RPMI7951 (cell line): ENCODE data around the gene EXOC4. TPM values are rescaled to one million over a fixed set of nuclear protein-coding genes. Genes with fewer than 3 reads are reported as not detected.

Experiments used
- DNase-seq: peaks from one replicate; pipeline ENCODE4 v3.0.0-alpha.2; 2012; ENCODE audit warnings: low read depth
- total RNA-seq: library from RNA; depleted of rRNA; stranded (reverse); fragments of >200 nt; shearing (Covaris generic); gene quantifications from 2 replicates; pipeline ENCODE4 v1.2.3, GENCODE V29; 2014

Gene EXOC4
- total RNA-seq, 1 experiment from 2014 or later: 85.2 TPM

DNA sequence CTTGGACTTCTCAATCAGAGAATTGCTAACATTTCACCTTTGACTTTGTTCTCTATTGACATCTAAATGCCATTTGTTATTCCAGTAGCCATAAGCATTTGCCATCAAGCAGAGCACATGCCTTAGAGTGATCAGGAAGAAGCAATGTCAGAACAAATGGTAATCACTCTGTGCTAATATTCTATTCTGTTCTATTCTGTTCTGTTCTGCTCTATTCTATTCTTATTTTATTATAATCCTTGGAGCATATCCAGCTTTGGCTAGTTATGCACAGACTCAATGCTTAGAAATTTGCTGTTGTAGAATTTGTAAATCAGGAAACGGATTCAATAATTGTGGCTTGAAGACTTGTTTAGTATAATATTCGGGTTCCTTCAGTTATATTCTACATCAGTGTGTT is 175.4 kb downstream of the EXOC4 start:
- no peak for DNase-seq

DNA sequence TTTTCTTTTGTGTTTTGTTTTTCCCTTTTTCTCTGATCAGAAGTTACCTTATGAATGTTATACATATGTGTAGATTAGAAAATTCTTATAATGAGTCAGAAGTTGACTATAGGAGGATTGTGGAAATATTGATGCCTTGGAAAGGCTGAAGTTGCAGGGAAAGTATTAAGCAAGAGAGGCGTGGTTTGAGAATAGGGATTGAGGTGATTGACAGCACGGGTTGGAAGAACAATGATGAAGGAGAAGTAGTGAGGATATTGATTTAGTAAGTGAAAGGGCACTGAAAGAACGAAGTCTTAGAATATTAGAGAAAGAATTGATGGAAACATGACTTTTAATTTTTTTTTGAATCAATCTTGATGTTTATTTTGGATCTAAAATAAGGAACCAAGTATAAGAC is 176.0 kb downstream of the EXOC4 start:
- DNase-seq: no peak

GRCh38 chr7:133429371-133429770 is 176.5 kb downstream of the EXOC4 start:
- DNase-seq: no peak

DNA sequence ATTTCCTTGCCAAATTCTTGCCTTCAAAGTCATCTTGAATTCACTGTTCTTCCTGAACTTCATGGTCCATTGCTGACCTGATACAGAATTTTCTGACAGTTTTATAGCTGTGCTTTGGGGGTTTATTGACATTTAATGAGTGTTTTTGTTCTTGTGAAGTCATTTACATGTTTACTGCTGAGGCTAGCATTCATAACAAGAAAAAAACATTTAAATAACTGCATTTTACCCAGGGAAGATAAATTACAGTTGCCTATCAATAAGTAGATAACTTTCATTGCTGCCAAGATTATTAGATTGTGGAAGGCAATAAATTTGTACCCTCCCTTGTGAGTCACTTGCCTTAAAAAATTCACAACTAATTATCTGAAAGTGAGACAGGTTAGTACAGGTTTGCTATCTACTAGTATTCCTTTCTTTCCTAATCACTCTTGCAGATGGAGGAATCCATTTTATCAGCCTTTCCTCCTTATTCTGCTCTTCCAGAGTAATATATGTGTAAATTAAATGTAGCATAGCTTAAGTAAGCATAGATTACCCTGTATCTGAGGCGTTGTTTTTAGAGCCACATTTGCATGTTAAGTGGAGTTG is 178.4 kb downstream of the EXOC4 start:
- no peak for DNase-seq

- no peak for DNase-seq
Observed at GRCh38 chr7:133433165-133433812, 180.4 kb downstream of the EXOC4 start.

- peak; percentile 16 for DNase-seq
Observed at GRCh38 chr7:133434246-133434865, 181.5 kb downstream of the EXOC4 start.

DNA sequence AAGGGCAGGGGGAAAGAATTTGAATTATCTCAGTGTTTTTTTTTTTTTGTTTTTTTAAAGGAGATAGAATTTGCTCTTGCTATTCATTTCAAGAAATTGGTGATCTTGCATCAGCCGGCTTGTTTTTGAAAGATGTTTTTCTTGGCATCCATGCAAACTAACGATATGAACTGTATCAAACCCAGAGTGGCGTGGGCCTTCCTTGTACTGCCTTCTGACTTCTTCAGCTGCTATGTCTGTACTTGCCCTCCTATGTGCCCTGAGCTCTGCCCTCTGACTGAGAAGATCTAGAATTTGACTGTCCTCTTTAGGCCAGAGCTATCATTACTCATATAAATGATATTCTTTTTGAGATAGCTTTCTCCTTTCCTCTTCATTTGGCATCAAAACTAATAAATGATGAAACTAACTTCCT is 183.1 kb downstream of the EXOC4 start:
- no peak for DNase-seq

- DNase-seq: no peak
Observed at GRCh38 chr7:133437544-133437943, 184.7 kb downstream of the EXOC4 start.

DNA sequence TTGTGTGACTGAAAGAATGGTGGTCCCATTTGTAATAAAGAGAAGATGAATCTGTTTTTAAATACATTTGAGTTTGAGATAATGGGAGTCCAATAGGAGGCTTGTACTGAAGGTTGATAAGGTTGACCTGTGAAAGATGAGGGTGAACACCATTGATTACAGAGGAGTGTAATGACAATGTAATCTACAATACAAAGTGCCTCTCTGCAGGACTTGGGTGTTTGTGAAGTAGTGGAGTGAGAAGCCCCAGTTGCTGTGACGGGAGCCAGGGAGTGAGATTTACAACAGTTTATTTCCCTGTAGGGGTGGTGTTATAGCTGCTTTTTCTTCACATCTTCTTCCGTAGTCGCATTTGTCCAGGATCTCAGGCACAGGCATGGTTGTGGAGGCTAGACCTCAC is 189.9 kb downstream of the EXOC4 start:
- no peak for DNase-seq

DNA sequence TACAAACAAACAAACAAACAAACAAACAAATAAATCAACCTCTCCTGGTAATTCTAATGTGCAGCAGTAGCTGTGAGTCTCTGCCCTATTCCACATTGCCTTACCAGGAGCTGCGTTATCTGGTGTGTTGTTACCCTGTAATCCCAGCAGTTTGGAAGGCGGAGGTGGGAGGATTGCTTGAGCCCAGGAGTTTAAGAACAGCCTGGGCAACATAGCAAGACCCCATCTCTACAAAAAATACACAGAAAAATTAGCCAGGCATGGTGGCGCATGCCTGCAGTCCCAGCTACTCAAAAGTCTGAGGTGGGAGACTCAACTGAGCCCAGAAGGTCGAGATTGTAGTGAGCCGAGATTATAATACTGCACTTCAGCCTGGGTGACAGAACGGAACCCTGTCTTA is 192.7 kb downstream of the EXOC4 start:
- no peak for DNase-seq

DNA sequence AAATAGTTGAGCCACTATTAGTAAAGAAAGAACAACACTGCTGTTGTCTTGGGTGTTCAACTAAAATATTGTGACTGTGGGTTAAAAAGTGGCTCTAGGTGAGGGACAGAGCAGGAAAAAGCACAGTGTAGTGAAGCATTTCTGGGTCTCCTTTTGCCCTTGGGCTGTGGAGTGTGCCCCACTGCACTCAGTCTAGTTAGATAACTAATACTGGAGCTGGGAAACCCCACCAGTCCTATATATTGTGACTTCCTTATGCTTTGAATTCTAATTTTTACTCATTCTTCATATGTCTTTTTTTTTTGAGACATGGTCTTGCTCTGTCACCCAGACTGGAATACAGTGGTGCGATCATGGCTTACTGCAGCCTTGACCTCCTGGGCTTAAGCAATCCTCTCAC is 195.1 kb downstream of the EXOC4 start:
- no peak for DNase-seq

DNA sequence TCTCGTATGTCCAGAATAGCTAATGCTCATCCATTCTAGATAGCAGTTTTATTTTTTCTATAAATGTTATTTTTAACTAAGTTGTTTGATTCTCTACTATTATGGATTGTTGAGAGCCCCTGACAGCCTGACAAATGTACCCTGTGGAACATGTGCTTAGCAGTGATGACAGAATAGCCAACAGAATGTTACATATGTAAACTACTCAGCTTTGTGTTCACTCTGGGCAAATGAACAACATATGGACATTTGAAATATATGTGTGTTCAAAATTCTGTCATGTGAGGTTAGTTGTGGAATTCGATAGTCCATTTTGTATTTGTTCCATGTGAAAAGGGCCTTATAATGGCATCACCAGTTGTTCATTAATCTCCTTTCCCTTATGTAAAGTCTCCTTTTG is 199.7 kb downstream of the EXOC4 start:
- DNase-seq: no peak

GRCh38 chr7:133458688-133459087 is 205.8 kb downstream of the EXOC4 start:
- DNase-seq: no peak

- DNase-seq: no peak
Observed at GRCh38 chr7:133461421-133461820, 208.5 kb downstream of the EXOC4 start.

DNA sequence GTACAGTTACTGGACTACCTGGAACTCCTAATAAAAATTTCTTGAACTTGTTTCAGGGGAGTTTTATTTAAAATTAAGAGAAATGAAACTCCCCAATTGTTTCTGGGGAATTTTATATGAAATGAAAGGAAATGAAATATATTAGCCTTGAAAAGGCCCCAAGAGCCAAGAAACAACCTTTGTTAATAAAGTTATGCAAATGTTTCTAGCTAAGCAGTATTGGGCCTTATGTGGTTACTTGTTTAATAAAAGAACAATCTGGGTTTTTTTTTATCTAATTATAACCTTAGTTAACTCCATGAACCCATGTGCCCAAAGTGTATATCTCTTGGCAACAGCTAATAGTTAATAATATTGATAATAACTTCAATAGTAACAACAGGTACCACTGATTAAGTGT is 222.8 kb downstream of the EXOC4 start:
- DNase-seq: no peak

DNA sequence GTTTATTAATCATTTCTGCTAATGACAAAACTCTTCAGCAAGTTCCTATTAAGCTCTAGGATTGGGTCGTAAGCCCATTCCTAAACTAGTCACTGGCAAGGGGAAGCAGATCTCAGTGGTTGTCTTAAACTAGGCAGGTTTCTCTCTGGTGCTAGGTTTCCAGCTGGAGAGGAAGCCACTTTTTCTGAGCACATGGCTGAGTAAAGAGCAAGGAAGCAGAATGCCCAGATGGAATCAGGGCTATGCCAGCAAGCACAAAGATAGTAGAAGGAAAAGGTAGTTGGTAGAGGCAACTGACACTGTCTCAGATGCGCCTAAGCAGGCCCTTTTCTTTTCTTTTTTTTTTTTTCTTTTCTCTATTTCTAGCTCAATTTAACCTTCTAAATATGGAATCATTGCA is 224.9 kb downstream of the EXOC4 start:
- no peak for DNase-seq

DNA sequence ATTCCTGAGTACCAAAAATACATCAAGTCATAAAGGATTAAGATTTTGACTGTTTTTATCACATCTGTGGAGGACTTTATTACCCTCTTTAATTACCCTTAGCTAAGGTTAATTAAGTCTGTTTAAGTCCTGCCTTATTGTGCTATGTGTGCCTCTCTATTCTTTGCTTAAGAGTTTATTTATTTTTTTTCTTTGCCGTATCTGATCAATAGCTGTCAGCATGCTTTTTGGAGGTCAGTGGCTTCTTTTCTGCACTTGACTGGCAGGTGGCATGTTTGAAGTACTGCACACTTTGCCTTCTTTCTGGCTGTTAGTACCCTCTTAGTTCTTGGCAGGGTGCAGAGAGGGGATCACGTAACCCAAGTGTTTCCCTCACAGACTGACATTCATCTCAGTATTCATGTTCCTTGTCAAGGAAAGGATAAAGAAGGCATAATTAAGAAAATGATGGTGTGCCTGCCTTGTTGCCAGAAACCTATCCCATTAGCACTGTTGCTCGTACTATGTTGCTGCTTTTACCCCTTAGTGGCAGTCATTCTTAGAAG is 225.8 kb downstream of the EXOC4 start:
- no peak for DNase-seq

DNA sequence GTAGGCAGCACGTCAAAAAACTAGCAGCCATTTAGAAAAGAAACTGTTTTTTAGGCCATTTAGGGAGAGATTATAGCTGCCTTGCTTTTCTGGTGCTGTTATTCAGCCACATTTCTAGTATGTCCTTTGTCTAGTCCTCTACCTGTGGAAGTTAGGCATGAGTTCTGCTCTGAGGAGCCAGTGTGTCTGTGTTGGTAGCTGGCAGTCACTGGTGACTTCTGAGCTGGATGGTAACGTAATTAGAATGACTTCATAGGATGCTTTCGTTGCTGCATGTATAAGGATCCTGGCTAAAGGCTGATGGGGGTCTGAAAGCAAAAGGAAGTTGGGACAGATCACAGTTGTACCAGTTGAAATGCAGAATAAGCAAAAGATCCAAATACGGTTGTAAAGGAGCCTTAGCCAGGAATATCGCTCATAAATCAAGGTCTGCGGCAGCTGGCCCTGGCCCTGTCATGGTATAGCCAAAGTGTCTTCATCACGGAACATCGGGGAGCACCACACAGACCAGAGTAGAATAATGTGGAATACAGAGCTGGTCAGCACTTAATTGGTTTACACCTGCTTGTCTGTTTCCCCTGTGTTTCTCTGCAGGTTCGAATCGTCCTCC is 226.7 kb downstream of the EXOC4 start:
- no peak for DNase-seq

- DNase-seq: no peak
Observed at GRCh38 chr7:133480868-133481267, 228.0 kb downstream of the EXOC4 start.

GRCh38 chr7:133481676-133482075 is 228.8 kb downstream of the EXOC4 start:
- peak; percentile 52 for DNase-seq

DNA sequence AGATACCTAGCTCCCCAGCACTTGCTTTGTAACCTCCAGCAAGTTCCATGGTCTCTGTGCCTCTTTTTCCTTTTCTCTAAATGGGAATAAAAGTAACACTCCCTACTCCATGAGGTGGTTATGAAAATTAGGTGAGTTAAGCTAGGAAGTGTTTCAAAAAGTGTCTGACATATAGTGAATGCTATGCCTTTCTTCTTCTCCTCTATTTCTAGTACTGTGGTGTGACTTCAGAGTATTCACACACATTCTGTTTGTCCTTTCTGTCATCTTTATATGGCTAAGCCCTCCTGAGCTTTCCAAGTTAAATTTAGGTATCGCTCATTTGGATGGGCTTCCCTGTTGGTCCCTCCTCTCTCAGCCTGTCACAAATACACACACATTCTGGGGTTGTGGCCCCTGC is 229.7 kb downstream of the EXOC4 start:
- DNase-seq: no peak

- DNase-seq: no peak
Observed at GRCh38 chr7:133484086-133484485, 231.2 kb downstream of the EXOC4 start.

GRCh38 chr7:133489906-133490305 is 237.0 kb downstream of the EXOC4 start:
- DNase-seq: no peak
